ENCODE results near the gene ABCA2. TPM values are rescaled to one million over a fixed set of nuclear protein-coding genes. Genes with fewer than 3 reads are reported as not detected.
"Not testable (repeated sequence)": the region's sequence is repeated elsewhere in the genome, so short reads cannot be mapped to it uniquely, and the experiment has no call there.

ABCA2 gene
- total RNA-seq, 4 donors from 2014 or later = 13.5 to 24.3 (median 19.3) TPM

- H3K27ac ChIP-seq = no peak overlapping the region
- WGBS, 2 donors (ENCODE audit: low coverage in 1 of 2) = 60 to 72% methylated on average over 1 to 7 of the region's 24 CpGs
- no peaks in the 10 kb centered on the region for H3K9me3 ChIP-seq
- H3K4me1 ChIP-seq = peaks cover 0 to 19% (median 5%) of the 10 kb centered on the region in 3 donors
- ATAC-seq = no peak
- H3K36me3 ChIP-seq = peaks cover 0 to 40% of the 10 kb centered on the region in 2 donors
- H3K27me3 ChIP-seq = no peaks in the 10 kb centered on the region
- H3K4me3 ChIP-seq = no peak overlapping the region
- TF ChIP-seq POLR2AphosphoS5 (IDR thresholded peaks at IDR 0.05) = no peak
- no peak for TF ChIP-seq CTCF (IDR thresholded peaks at IDR 0.05)
- no peak for TF ChIP-seq POLR2A (IDR thresholded peaks at IDR 0.05)
- TF ChIP-seq EP300 (IDR thresholded peaks at IDR 0.05) = no peak
These were observed 21.7 kb downstream of the ABCA2 start for GRCh38 chr9:137006116-137007003.

- TF ChIP-seq CTCF (IDR thresholded peaks at IDR 0.05) = peak in 3 of 4 experiments; percentile 34 to 43 (median 40)
- ATAC-seq, H3K27me3 ChIP-seq, H3K27ac ChIP-seq, H3K4me3 ChIP-seq, H3K9me3 ChIP-seq: not testable (repeated sequence)
- WGBS, 2 donors (ENCODE audit: low coverage in 1 of 2) = 35 to 80% methylated on average over 1 to 14 of the region's 17 CpGs
- Histone ChIP-seq H3K4me1 (peaks cover 0 to 19% (median 5%) of the 10 kb centered on the region in 3 donors), H3K36me3 (peaks cover 0 to 20% of the 10 kb centered on the region in 2 donors)
These were observed 23.8 kb downstream of the ABCA2 start for GRCh38 chr9:137004285-137004684.

GRCh38 chr9:137002646-137003041, 25.4 kb downstream of the ABCA2 start:
- Histone ChIP-seq H3K27ac (no peak overlapping the region), H3K4me3 (no peak overlapping the region), H3K27me3 (peaks cover 14% of the 10 kb centered on the region), H3K4me1 (peaks cover 0 to 13% (median 4%) of the 10 kb centered on the region in 3 donors), H3K36me3 (peaks cover 0 to 3% of the 10 kb centered on the region in 2 donors), H3K9me3 (no peaks in the 10 kb centered on the region)
- TF ChIP-seq CTCF (IDR thresholded peaks at IDR 0.05) (no peak), EP300 (IDR thresholded peaks at IDR 0.05) (no peak), POLR2A (IDR thresholded peaks at IDR 0.05) (no peak), POLR2AphosphoS5 (IDR thresholded peaks at IDR 0.05) (no peak)
- 74 to 95% methylated on average over 6 to 7 of the region's 10 CpGs for WGBS, 2 donors (ENCODE audit: low coverage in 1 of 2)
- ATAC-seq = no peak

- WGBS, 2 donors (ENCODE audit: low coverage in 1 of 2) = 63 to 84% methylated on average over 3 to 7 of the region's 20 CpGs
- no peak for ATAC-seq
- Histone ChIP-seq H3K27me3 (peaks cover 20% of the 10 kb centered on the region), H3K36me3 (no peaks in the 10 kb centered on the region), H3K27ac (no peak overlapping the region), H3K9me3 (no peaks in the 10 kb centered on the region), H3K4me3 (no peak overlapping the region), H3K4me1 (peaks cover 0 to 7% (median 0%) of the 10 kb centered on the region in 3 donors)
- TF ChIP-seq POLR2AphosphoS5 (IDR thresholded peaks at IDR 0.05) (no peak), POLR2A (IDR thresholded peaks at IDR 0.05) (no peak), CTCF (IDR thresholded peaks at IDR 0.05) (no peak), EP300 (IDR thresholded peaks at IDR 0.05) (no peak)
These were observed 26.0 kb downstream of the ABCA2 start for GRCh38 chr9:137001857-137002645.
